Esophagus muscularis mucosa (tissue), 4 donors: Measurements from ENCODE around the gene URI1. TPM values are rescaled to one million over a fixed set of nuclear protein-coding genes. Genes with fewer than 3 reads are reported as not detected.

Experiments
- DNase-seq: peaks from one replicate; pipeline ENCODE4 v3.0.0-alpha.2; 2017; ENCODE audit errors: extremely low spot score
- H3K27ac ChIP-seq, 4 donors: fragments of 200-600 bp; sonication (generic); replicated peaks in 1 of 4; 1 replicate in 3 of 4; 2 replicates in 1 of 4; pipeline ENCODE4 v1.5.1; 2016 to 2019; ENCODE audit warnings: mild to moderate bottlenecking in 1 of 4
- H3K27me3 ChIP-seq, 4 donors: fragments of 200-600 bp; sonication (generic); one replicate each; pipeline versions ENCODE4 v1.5.1 to v1.6.0; 2016 to 2019
- H3K36me3 ChIP-seq, 4 donors: fragments of 200-600 bp; sonication (generic); one replicate each; pipeline ENCODE4 v1.5.1; 2016 to 2019
- H3K4me1 ChIP-seq, 4 donors: fragments of 200-600 bp; sonication (generic); one replicate each; pipeline ENCODE4 v1.5.1; 2016 to 2019
- H3K4me3 ChIP-seq, 4 donors: fragments of 200-600 bp; sonication (generic); 1 replicate in 2 of 4; 2 replicates in 2 of 4; pipeline ENCODE4 v1.5.1; 2016 to 2019; ENCODE audit warnings: mild to moderate bottlenecking in 4 of 4, moderate library complexity in 1 of 4
- H3K9me3 ChIP-seq, 4 donors: fragments of 200-600 bp; sonication (generic); 1 replicate in 3 of 4; 2 replicates in 1 of 4; pipeline ENCODE4 v1.5.1; 2016 to 2019
- CTCF ChIP-seq, 3 experiments: fragments of 200-600 bp in 2 of 3; fragments of 450-650 bp in 1 of 3; sonication (generic) in 2 of 3; IDR thresholded peaks; one replicate each; pipeline ENCODE4 v1.5.1; 2017 to 2019; ENCODE audit warnings: antibody characterized with exemption in 3 of 3, mild to moderate bottlenecking in 2 of 3, moderate library complexity in 1 of 3
- EP300 ChIP-seq: sonication (generic); formaldehyde crosslinking; IDR thresholded peaks from one replicate; pipeline ENCODE4 v1.6.1; 2017; ENCODE audit warnings: antibody characterized with exemption
- POLR2A ChIP-seq: fragments of 450-650 bp; IDR thresholded peaks from one replicate; pipeline ENCODE4 v1.6.1; 2017; ENCODE audit warnings: antibody characterized with exemption, moderate library complexity, mild to moderate bottlenecking, low read depth
- POLR2AphosphoS5 ChIP-seq, 2 donors: sonication (generic); formaldehyde crosslinking; IDR thresholded peaks; one replicate each; pipeline ENCODE4 v1.6.1; 2017; ENCODE audit warnings: antibody characterized with exemption in 2 of 2
- WGBS: methylation state at CpG from one replicate; pipeline ENCODE4 v1.1.5; 2018; 5-methylcytosine and 5-hydroxymethylcytosine counted together
- intact Hi-C: fragments of 100-400 bp; cut with DNase I; formaldehyde crosslinking; loops from one replicate; pipeline ENCODE4 v1.15.1; 2023
- total RNA-seq, 4 donors: library from RNA; depleted of rRNA; stranded (reverse); fragments of >200 nt; gene quantifications; one replicate each; pipeline versions ENCODE4 v1.1.0 to v1.2.1, GENCODE V29; 2016

The URI1 gene
- total RNA-seq, 4 donors from 2014 or later = 56.4 to 67.8 (median 59.8) TPM

GRCh38 chr19:30026933-30027332 is 84.9 kb downstream of the URI1 start:
- peaks cover 0 to 18% (median 0%) of the 10 kb centered on the region in 4 donors for H3K36me3 ChIP-seq
- no peak overlapping the region for H3K27ac ChIP-seq
- WGBS = 95% methylated on average over 1 of the region's 1 CpG
- H3K4me3 ChIP-seq = no peak overlapping the region
- no peak for DNase-seq
- intact Hi-C loops = no loop called here
- no peaks in the 10 kb centered on the region for H3K4me1 ChIP-seq
- H3K27me3 ChIP-seq = no peaks in the 10 kb centered on the region
- TF ChIP-seq EP300 = no peak
- TF ChIP-seq POLR2A = no peak
- H3K9me3 ChIP-seq = no peaks in the 10 kb centered on the region

- no peak for DNase-seq
- TF ChIP-seq POLR2A (no peak), POLR2AphosphoS5 (IDR thresholded peaks at IDR 0.05) (no peak), CTCF (IDR thresholded peaks at IDR 0.05) (no peak), EP300 (no peak)
- Histone ChIP-seq H3K27ac (no peak overlapping the region), H3K36me3 (peaks cover 0 to 18% (median 0%) of the 10 kb centered on the region in 4 donors), H3K4me1 (no peaks in the 10 kb centered on the region), H3K27me3 (no peaks in the 10 kb centered on the region), H3K9me3 (no peaks in the 10 kb centered on the region), H3K4me3 (no peak overlapping the region)
- intact Hi-C loops = no loop called here
- 77% methylated on average over 2 of the region's 2 CpGs for WGBS
These were observed 86.3 kb downstream of the URI1 start for GRCh38 chr19:30028118-30028991.

GRCh38 chr19:30028992-30029343 is 86.9 kb downstream of the URI1 start:
- H3K36me3 ChIP-seq = peaks cover 0 to 18% (median under 1%) of the 10 kb centered on the region in 4 donors
- H3K9me3 ChIP-seq = no peaks in the 10 kb centered on the region
- TF ChIP-seq CTCF (IDR thresholded peaks at IDR 0.05) = no peak
- TF ChIP-seq EP300 = no peak
- TF ChIP-seq POLR2AphosphoS5 (IDR thresholded peaks at IDR 0.05) = no peak
- TF ChIP-seq POLR2A = no peak
- H3K4me3 ChIP-seq = no peak overlapping the region
- WGBS = 82% methylated on average over 1 of the region's 1 CpG
- H3K4me1 ChIP-seq = no peaks in the 10 kb centered on the region
- intact Hi-C loops = no loop called here
- no peak overlapping the region for H3K27ac ChIP-seq
- H3K27me3 ChIP-seq = no peaks in the 10 kb centered on the region
- no peak for DNase-seq

GRCh38 chr19:30029721-30030510 is 87.9 kb downstream of the URI1 start:
- DNase-seq = no peak
- no peak overlapping the region for H3K27ac ChIP-seq
- H3K36me3 ChIP-seq = peaks cover 0 to 16% (median 4%) of the 10 kb centered on the region in 4 donors
- no peaks in the 10 kb centered on the region for H3K27me3 ChIP-seq
- WGBS = 96% methylated on average over 4 of the region's 4 CpGs
- H3K4me1 ChIP-seq = no peaks in the 10 kb centered on the region
- H3K4me3 ChIP-seq = no peak overlapping the region
- intact Hi-C loops = no loop called here
- H3K9me3 ChIP-seq = no peaks in the 10 kb centered on the region
- TF ChIP-seq CTCF (IDR thresholded peaks at IDR 0.05) (no peak), EP300 (no peak), POLR2A (no peak)

- Histone ChIP-seq H3K9me3 (no peaks in the 10 kb centered on the region), H3K27me3 (no peaks in the 10 kb centered on the region), H3K27ac (no peak overlapping the region), H3K4me1 (no peaks in the 10 kb centered on the region), H3K36me3 (peaks cover 6 to 45% (median 9%) of the 10 kb centered on the region in 4 donors), H3K4me3 (no peak overlapping the region)
- intact Hi-C loops = no loop called here
- WGBS = 97% methylated on average over 1 of the region's 1 CpG
- no peak for DNase-seq
- TF ChIP-seq CTCF (IDR thresholded peaks at IDR 0.05) (no peak), POLR2AphosphoS5 (IDR thresholded peaks at IDR 0.05) (no peak)
These were observed 92.3 kb downstream of the URI1 start for GRCh38 chr19:30034321-30034720.
